ENCODE data around the gene ACTA2.

ACTA2 gene

GRCh38 chr10:88913788-88914187 is 38.8 kb downstream of the ACTA2 start:
- TF ChIP-seq SIN3A (IDR thresholded peaks at IDR 0.05; ENCODE audit: borderline replicate concordance, insufficient read depth, low read length): no peak
- TF ChIP-seq TAF1 (IDR thresholded peaks at IDR 0.05; ENCODE audit: borderline replicate concordance, insufficient read depth, low read length): no peak
- no peak for TF ChIP-seq FOXP2 (optimal IDR thresholded peaks at IDR 0.05; ENCODE audit: borderline replicate concordance, extremely low read depth, extremely low read length, insufficient read depth)
- no peak for TF ChIP-seq REST (IDR thresholded peaks at IDR 0.05; ENCODE audit: insufficient read depth in 1 of 2, low read depth in 2 of 2, low read length in 2 of 2)
- TF ChIP-seq POLR2AphosphoS5 (IDR thresholded peaks at IDR 0.05; ENCODE audit: low read depth, low read length): no peak

- no peak for TF ChIP-seq TAF1 (IDR thresholded peaks at IDR 0.05; ENCODE audit: borderline replicate concordance, insufficient read depth, low read length)
- TF ChIP-seq REST (IDR thresholded peaks at IDR 0.05; ENCODE audit: insufficient read depth in 1 of 2, low read depth in 2 of 2, low read length in 2 of 2): no peak
- TF ChIP-seq FOXP2 (optimal IDR thresholded peaks at IDR 0.05; ENCODE audit: borderline replicate concordance, extremely low read depth, extremely low read length, insufficient read depth): no peak
- no peak for TF ChIP-seq POLR2AphosphoS5 (IDR thresholded peaks at IDR 0.05; ENCODE audit: low read depth, low read length)
- TF ChIP-seq SIN3A (IDR thresholded peaks at IDR 0.05; ENCODE audit: borderline replicate concordance, insufficient read depth, low read length): no peak
These were observed 39.4 kb downstream of the ACTA2 start for GRCh38 chr10:88913127-88913526.

- no peak for TF ChIP-seq FOXP2 (optimal IDR thresholded peaks at IDR 0.05; ENCODE audit: borderline replicate concordance, extremely low read depth, extremely low read length, insufficient read depth)
- no peak for TF ChIP-seq TAF1 (IDR thresholded peaks at IDR 0.05; ENCODE audit: borderline replicate concordance, insufficient read depth, low read length)
- no peak for TF ChIP-seq REST (IDR thresholded peaks at IDR 0.05; ENCODE audit: insufficient read depth in 1 of 2, low read depth in 2 of 2, low read length in 2 of 2)
- TF ChIP-seq SIN3A (IDR thresholded peaks at IDR 0.05; ENCODE audit: borderline replicate concordance, insufficient read depth, low read length): no peak
These were observed 40.7 kb downstream of the ACTA2 start for GRCh38 chr10:88911851-88912250.

GRCh38 chr10:88911116-88911515 is 41.5 kb downstream of the ACTA2 start:
- TF ChIP-seq REST (IDR thresholded peaks at IDR 0.05; ENCODE audit: insufficient read depth in 1 of 2, low read depth in 2 of 2, low read length in 2 of 2) (no peak), FOXP2 (optimal IDR thresholded peaks at IDR 0.05; ENCODE audit: borderline replicate concordance, extremely low read depth, extremely low read length, insufficient read depth) (no peak), POLR2AphosphoS5 (IDR thresholded peaks at IDR 0.05; ENCODE audit: low read depth, low read length) (no peak), TAF1 (IDR thresholded peaks at IDR 0.05; ENCODE audit: borderline replicate concordance, insufficient read depth, low read length) (no peak), SIN3A (IDR thresholded peaks at IDR 0.05; ENCODE audit: borderline replicate concordance, insufficient read depth, low read length) (no peak)

GRCh38 chr10:88908194-88908593 is 44.4 kb downstream of the ACTA2 start:
- TF ChIP-seq SIN3A (IDR thresholded peaks at IDR 0.05; ENCODE audit: borderline replicate concordance, insufficient read depth, low read length): no peak
- TF ChIP-seq POLR2AphosphoS5 (IDR thresholded peaks at IDR 0.05; ENCODE audit: low read depth, low read length): no peak
- TF ChIP-seq REST (IDR thresholded peaks at IDR 0.05; ENCODE audit: insufficient read depth in 1 of 2, low read depth in 2 of 2, low read length in 2 of 2): no peak
- no peak for TF ChIP-seq FOXP2 (optimal IDR thresholded peaks at IDR 0.05; ENCODE audit: borderline replicate concordance, extremely low read depth, extremely low read length, insufficient read depth)
- TF ChIP-seq TAF1 (IDR thresholded peaks at IDR 0.05; ENCODE audit: borderline replicate concordance, insufficient read depth, low read length): no peak

All from PFSK-1 (cell line).